H1 (cell line): Measurements from ENCODE around the gene TMEM108. TPM values are rescaled to one million over a fixed set of nuclear protein-coding genes. Genes with fewer than 3 reads are reported as not detected.

Source experiments
- MAX ChIP-seq: IDR thresholded peaks from 2 replicates; pipeline ENCODE4 v1.6.1; 2012; ENCODE audit warnings: inconsistent platforms
- RNF2 ChIP-seq: fragments of 200-900, 300-1000 bp; sonication (generic); IDR thresholded peaks from 2 replicates; pipeline ENCODE4 v1.7.1; 2016; ENCODE audit warnings: borderline replicate concordance, low read depth, mild to moderate bottlenecking, antibody characterized with exemption, low read length; ENCODE audit not compliant: poor library complexity, severe bottlenecking; ENCODE audit errors: missing control alignments
- polyA plus RNA-seq, 7 experiments: library from polyadenylated mRNA; depleted of rRNA in 3 of 7; stranded (reverse) in 5 of 7; unstranded in 2 of 7; fragments of >200 nt in 5 of 7; fragments of 200-250 nt in 2 of 7; gene quantifications; 1 replicate in 5 of 7; 2 replicates in 1 of 7; 4 replicates in 1 of 7; pipeline versions ENCODE4 v1.2.1 to v1.2.3, GENCODE V29; 2011 to 2013; ENCODE audit warnings: missing spikeins in 2 of 7, mixed read lengths in 2 of 7
- total RNA-seq: library from RNA; stranded (reverse); fragmentation: NEBNext Ultra II Directional; extraction: Animal tissue kit (Norgen Biotek cat#: 25700); gene quantifications from 2 replicates; pipeline ENCODE4 v1.2.1, GENCODE V29; 2021

Gene TMEM108
- total and polyA plus RNA-seq, 2 of the 8 experiments (the other 6 are each of a cell fraction or from before 2014, with no cell fraction given), result 14.3 to 16.2 TPM

DNA sequence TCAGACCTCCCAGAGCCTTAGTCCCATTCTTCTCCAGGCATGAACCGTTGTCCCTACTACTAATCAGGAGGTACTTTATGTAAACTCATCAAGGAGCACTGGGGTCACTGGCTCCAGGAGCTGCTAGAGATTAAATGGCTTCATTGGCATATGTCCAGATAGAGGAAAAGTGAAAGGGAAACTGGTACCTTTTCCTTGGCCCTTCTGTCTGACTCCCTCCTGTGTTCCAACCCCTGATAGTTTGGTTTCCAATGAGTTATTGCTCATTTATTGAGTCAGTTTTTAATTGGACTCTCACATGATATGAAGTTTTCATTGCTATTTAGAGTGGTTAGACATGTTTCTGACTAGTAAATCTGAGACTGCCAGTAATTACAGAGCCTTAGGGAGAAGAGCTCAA lies 231.2 kb downstream of the TMEM108 start (continued):
- TF ChIP-seq RNF2 (no peak), MAX (no peak)
